ENCODE results near the gene AKT2. TPM values are rescaled to one million over a fixed set of nuclear protein-coding genes. Genes with fewer than 3 reads are reported as not detected.

The AKT2 gene
- total and polyA plus RNA-seq, 10 of the 15 experiments (the other 5 are each of a cell fraction or from before 2014, with no cell fraction given) = 1.0 to 185 (median 71.5) TPM

DNA sequence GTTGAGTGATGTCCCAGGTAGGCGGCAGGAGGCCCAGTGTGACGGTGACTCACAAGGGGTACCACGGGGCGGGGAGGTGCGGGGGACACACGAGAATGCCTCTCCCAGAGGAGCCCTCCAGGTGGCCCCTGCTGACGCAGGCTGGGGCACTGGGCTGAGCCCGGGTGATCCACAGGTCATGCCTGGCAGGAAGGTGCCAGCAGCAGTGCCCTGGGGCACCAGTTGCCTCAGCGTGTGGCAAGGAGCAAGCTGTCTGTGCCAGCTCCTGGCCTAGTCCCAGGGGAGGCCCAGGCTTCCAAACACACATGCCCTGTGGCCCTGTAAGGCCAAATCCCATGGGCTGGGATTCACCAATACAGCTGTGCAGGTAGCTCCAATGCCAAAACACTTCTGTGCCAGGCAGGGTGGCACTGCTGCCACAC, 28.0 kb downstream of the AKT2 start:
- ChIA-PET SMC1A (ENCODE audit: uncharacterized antibody, unreplicated experiment) (no interaction called here), RAD21 (ENCODE audit: unreplicated experiment) (no interaction called here), POLR2A (interaction anchor here (0.7 kb wide), 1 partner anchor 1611 kb away, joined by 3 read pairs; no protein-coding TSS in a partner anchor), CTCF (no interaction called here)
- Histone ChIP-seq H3K4me2 (ENCODE audit: control insufficient read depth, insufficient read depth) (no peak overlapping the region), H3K27me3 (replicated peaks in 1 of 2; ENCODE audit: control insufficient read depth in 2 of 2, insufficient read depth in 2 of 2, low read length in 1 of 2) (no peaks in the 10 kb centered on the region), H3K27ac (ENCODE audit: control insufficient read depth, insufficient read depth) (no peak overlapping the region), H4K20me1 (ENCODE audit: control insufficient read depth, insufficient read depth) (no peaks in the 10 kb centered on the region), H3K36me3 (ENCODE audit: control insufficient read depth in 2 of 2, insufficient read depth in 2 of 2, low read length in 1 of 2) (peaks cover 21 to 26% of the 10 kb centered on the region in 2 experiments), H3K4me1 (ENCODE audit: control insufficient read depth, insufficient read depth, low read length) (no peaks in the 10 kb centered on the region), H3K4me3 (no peak overlapping the region), H3K9ac (ENCODE audit: control insufficient read depth, insufficient read depth, low read length) (no peak overlapping the region), H3K9me3 (replicated peaks; ENCODE audit: control insufficient read depth, insufficient read depth, low read length) (no peaks in the 10 kb centered on the region), H3K79me2 (ENCODE audit: control insufficient read depth, insufficient read depth, low read length) (peaks cover 5% of the 10 kb centered on the region), H2AFZ (ENCODE audit: control insufficient read depth, low read depth, low read length) (no peak overlapping the region)
- FAIRE-seq (no peak), ATAC-seq (no peak), DNase-seq (ENCODE audit: low read depth, low spot score) (no peak)
- 63% methylated on average over 7 of the region's 9 CpGs for WGBS (ENCODE audit: insufficient coverage, insufficient replicate concordance, low lambda C conversion rate, missing lambda C conversion rate)
- no TSS peak for BruUV-seq (replicated peaks)
- intact Hi-C loops (cut with micrococcal nuclease; ENCODE audit: unreplicated experiment) (no loop called here), in situ Hi-C loops (cut with MboI) (no loop called here)
- TF ChIP-seq EED (IDR thresholded peaks at IDR 0.05; ENCODE audit: low read depth) = no peak
- TF ChIP-seq TCF12 (IDR thresholded peaks at IDR 0.05; ENCODE audit: low read depth, low read length) = no peak
- no peak for TF ChIP-seq STAT3 (IDR thresholded peaks at IDR 0.05; ENCODE audit: low read depth, low read length)
- TF ChIP-seq POU2F2 (IDR thresholded peaks at IDR 0.05; ENCODE audit: borderline replicate concordance, low read depth, low read length) = no peak
- TF ChIP-seq, protein P1, sequence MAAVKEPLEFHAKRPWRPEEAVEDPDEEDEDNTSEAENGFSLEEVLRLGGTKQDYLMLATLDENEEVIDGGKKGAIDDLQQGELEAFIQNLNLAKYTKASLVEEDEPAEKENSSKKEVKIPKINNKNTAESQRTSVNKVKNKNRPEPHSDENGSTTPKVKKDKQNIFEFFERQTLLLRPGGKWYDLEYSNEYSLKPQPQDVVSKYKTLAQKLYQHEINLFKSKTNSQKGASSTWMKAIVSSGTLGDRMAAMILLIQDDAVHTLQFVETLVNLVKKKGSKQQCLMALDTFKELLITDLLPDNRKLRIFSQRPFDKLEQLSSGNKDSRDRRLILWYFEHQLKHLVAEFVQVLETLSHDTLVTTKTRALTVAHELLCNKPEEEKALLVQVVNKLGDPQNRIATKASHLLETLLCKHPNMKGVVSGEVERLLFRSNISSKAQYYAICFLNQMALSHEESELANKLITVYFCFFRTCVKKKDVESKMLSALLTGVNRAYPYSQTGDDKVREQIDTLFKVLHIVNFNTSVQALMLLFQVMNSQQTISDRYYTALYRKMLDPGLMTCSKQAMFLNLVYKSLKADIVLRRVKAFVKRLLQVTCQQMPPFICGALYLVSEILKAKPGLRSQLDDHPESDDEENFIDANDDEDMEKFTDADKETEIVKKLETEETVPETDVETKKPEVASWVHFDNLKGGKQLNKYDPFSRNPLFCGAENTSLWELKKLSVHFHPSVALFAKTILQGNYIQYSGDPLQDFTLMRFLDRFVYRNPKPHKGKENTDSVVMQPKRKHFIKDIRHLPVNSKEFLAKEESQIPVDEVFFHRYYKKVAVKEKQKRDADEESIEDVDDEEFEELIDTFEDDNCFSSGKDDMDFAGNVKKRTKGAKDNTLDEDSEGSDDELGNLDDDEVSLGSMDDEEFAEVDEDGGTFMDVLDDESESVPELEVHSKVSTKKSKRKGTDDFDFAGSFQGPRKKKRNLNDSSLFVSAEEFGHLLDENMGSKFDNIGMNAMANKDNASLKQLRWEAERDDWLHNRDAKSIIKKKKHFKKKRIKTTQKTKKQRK (IDR thresholded peaks at IDR 0.05; ENCODE audit: low read depth, low read length) = no peak
- TF ChIP-seq SMAD1 (IDR thresholded peaks at IDR 0.05; ENCODE audit: low read depth, partially characterized antibody) = no peak
- TF ChIP-seq, protein P2, sequence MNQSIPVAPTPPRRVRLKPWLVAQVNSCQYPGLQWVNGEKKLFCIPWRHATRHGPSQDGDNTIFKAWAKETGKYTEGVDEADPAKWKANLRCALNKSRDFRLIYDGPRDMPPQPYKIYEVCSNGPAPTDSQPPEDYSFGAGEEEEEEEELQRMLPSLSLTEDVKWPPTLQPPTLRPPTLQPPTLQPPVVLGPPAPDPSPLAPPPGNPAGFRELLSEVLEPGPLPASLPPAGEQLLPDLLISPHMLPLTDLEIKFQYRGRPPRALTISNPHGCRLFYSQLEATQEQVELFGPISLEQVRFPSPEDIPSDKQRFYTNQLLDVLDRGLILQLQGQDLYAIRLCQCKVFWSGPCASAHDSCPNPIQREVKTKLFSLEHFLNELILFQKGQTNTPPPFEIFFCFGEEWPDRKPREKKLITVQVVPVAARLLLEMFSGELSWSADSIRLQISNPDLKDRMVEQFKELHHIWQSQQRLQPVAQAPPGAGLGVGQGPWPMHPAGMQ (IDR thresholded peaks at IDR 0.05; ENCODE audit: borderline replicate concordance) = no peak
- TF ChIP-seq, protein P3, sequence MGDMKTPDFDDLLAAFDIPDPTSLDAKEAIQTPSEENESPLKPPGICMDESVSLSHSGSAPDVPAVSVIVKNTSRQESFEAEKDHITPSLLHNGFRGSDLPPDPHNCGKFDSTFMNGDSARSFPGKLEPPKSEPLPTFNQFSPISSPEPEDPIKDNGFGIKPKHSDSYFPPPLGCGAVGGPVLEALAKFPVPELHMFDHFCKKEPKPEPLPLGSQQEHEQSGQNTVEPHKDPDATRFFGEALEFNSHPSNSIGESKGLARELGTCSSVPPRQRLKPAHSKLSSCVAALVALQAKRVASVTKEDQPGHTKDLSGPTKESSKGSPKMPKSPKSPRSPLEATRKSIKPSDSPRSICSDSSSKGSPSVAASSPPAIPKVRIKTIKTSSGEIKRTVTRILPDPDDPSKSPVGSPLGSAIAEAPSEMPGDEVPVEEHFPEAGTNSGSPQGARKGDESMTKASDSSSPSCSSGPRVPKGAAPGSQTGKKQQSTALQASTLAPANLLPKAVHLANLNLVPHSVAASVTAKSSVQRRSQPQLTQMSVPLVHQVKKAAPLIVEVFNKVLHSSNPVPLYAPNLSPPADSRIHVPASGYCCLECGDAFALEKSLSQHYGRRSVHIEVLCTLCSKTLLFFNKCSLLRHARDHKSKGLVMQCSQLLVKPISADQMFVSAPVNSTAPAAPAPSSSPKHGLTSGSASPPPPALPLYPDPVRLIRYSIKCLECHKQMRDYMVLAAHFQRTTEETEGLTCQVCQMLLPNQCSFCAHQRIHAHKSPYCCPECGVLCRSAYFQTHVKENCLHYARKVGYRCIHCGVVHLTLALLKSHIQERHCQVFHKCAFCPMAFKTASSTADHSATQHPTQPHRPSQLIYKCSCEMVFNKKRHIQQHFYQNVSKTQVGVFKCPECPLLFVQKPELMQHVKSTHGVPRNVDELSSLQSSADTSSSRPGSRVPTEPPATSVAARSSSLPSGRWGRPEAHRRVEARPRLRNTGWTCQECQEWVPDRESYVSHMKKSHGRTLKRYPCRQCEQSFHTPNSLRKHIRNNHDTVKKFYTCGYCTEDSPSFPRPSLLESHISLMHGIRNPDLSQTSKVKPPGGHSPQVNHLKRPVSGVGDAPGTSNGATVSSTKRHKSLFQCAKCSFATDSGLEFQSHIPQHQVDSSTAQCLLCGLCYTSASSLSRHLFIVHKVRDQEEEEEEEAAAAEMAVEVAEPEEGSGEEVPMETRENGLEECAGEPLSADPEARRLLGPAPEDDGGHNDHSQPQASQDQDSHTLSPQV (IDR thresholded peaks at IDR 0.05) = no peak
- no peak for TF ChIP-seq RCOR1 (conservative IDR thresholded peaks at IDR 0.05; ENCODE audit: low read depth, low read length)
- TF ChIP-seq, protein P4, sequence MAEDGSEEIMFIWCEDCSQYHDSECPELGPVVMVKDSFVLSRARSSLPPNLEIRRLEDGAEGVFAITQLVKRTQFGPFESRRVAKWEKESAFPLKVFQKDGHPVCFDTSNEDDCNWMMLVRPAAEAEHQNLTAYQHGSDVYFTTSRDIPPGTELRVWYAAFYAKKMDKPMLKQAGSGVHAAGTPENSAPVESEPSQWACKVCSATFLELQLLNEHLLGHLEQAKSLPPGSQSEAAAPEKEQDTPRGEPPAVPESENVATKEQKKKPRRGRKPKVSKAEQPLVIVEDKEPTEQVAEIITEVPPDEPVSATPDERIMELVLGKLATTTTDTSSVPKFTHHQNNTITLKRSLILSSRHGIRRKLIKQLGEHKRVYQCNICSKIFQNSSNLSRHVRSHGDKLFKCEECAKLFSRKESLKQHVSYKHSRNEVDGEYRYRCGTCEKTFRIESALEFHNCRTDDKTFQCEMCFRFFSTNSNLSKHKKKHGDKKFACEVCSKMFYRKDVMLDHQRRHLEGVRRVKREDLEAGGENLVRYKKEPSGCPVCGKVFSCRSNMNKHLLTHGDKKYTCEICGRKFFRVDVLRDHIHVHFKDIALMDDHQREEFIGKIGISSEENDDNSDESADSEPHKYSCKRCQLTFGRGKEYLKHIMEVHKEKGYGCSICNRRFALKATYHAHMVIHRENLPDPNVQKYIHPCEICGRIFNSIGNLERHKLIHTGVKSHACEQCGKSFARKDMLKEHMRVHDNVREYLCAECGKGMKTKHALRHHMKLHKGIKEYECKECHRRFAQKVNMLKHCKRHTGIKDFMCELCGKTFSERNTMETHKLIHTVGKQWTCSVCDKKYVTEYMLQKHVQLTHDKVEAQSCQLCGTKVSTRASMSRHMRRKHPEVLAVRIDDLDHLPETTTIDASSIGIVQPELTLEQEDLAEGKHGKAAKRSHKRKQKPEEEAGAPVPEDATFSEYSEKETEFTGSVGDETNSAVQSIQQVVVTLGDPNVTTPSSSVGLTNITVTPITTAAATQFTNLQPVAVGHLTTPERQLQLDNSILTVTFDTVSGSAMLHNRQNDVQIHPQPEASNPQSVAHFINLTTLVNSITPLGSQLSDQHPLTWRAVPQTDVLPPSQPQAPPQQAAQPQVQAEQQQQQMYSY (CRISPR knock-in tag; IDR thresholded peaks at IDR 0.05) = no peak
- TF ChIP-seq MYB (IDR thresholded peaks at IDR 0.05; ENCODE audit: borderline replicate concordance, low read depth, low read length) = no peak

Measured in GM12878 (cell line).